DND-41 (cell line): ENCODE measurements around the gene GOLGA3.

Experiments used
- EZH2 ChIP-seq: IDR thresholded peaks from 3 replicates; pipeline ENCODE4 v1.6.1; 2012; ENCODE audit warnings: borderline replicate concordance, low read depth, mild to moderate bottlenecking, moderate library complexity, low read length, inconsistent platforms; ENCODE audit not compliant: severe bottlenecking
- TF ChIP-seq, protein P1 (sequence below): IDR thresholded peaks from 2 replicates; pipeline ENCODE4 v1.5.1; 2012; ENCODE audit warnings: borderline replicate concordance, low read length, moderate library complexity, mild to moderate bottlenecking; ENCODE audit not compliant: poor library complexity, severe bottlenecking; ENCODE audit errors: extremely low read depth

DNA sequence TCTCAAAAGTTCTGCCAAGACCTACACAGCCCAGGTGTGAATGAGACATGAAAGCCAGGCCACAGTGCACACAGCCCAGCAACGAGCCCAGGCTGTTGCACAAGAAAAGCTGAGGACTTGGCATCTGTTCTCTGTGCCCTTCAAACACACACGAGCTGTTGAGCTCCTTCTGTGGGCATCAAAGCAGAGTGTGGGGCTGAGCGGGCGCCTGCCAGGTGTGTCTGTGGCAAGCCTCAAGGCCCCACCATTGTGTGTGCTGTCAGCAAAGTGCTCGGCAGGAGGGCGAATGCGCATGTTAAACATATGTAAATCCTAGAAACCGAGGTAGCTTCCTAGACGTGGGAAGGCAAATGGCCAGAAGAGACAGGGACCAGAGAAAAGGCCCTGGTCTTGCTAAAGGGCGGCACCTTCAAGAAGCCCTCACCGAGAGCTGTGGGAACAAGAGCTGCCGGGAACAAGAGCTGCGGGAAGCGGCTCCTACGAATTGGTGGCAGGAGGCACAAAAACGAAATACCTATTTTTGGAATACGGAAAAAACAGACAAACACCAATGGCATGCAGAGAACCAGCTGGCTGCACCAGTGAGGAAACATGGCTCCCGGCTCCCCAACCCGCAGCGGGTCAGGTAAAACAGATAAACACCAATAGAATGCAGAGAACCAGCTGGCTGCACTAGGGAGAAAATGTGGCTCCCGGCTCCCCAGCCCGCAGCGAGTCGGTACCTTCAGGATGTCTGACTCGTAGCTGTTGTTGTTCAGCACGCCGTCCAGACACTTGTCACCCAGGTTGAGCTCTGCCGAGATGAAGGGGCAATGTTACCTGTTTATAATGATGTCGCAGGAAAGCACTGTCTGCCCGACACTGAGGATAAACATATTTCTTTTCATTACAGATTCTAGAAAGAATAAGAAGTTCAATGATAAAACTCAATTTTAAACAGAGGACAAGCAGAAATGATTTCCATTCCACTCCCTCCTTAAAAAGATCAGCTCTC is 19.0 kb upstream of the GOLGA3 start:
- TF ChIP-seq, protein P1, sequence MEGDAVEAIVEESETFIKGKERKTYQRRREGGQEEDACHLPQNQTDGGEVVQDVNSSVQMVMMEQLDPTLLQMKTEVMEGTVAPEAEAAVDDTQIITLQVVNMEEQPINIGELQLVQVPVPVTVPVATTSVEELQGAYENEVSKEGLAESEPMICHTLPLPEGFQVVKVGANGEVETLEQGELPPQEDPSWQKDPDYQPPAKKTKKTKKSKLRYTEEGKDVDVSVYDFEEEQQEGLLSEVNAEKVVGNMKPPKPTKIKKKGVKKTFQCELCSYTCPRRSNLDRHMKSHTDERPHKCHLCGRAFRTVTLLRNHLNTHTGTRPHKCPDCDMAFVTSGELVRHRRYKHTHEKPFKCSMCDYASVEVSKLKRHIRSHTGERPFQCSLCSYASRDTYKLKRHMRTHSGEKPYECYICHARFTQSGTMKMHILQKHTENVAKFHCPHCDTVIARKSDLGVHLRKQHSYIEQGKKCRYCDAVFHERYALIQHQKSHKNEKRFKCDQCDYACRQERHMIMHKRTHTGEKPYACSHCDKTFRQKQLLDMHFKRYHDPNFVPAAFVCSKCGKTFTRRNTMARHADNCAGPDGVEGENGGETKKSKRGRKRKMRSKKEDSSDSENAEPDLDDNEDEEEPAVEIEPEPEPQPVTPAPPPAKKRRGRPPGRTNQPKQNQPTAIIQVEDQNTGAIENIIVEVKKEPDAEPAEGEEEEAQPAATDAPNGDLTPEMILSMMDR = no peak
- TF ChIP-seq EZH2 = no peak
